Neural cell (in vitro differentiated cells): ENCODE measurements around the gene HDGF. TPM values are rescaled to one million over a fixed set of nuclear protein-coding genes. Genes with fewer than 3 reads are reported as not detected.

Experiments used
- H2AFZ ChIP-seq: fragments of 200-600, 300-800 bp; sonication (generic), shearing (Covaris generic); 2 replicates; pipeline ENCODE4 v1.6.0; 2014; ENCODE audit warnings: low read depth, mild to moderate bottlenecking, antibody characterized with exemption, low read length, moderate library complexity
- H3F3A ChIP-seq: fragments of 200-600 bp; shearing (Covaris generic); 2 replicates; pipeline ENCODE4 v1.6.1; 2016; ENCODE audit warnings: mild to moderate bottlenecking, moderate library complexity, mixed read lengths, antibody characterized with exemption, low read length; ENCODE audit not compliant: insufficient read depth, poor library complexity, severe bottlenecking
- H3K27ac ChIP-seq: fragments of 200-600, 300-800 bp; sonication (generic), shearing (Covaris generic); 2 replicates; pipeline ENCODE4 v1.5.1; 2014; ENCODE audit warnings: mild to moderate bottlenecking, low read length, moderate library complexity
- H3K27me3 ChIP-seq: fragments of 300-800, 200-600 bp; sonication (generic), shearing (Covaris generic); 2 replicates; pipeline ENCODE4 v1.6.0; 2014; ENCODE audit warnings: mild to moderate bottlenecking, low read depth, low read length, moderate library complexity; ENCODE audit not compliant: insufficient read depth
- H3K36me3 ChIP-seq: fragments of 300-800, 200-600 bp; sonication (generic), shearing (Covaris generic); 2 replicates; pipeline ENCODE4 v1.5.1; 2014; ENCODE audit warnings: mild to moderate bottlenecking, antibody characterized with exemption, low read length, moderate library complexity; ENCODE audit not compliant: insufficient read depth
- H3K4me2 ChIP-seq: fragments of 300-800, 200-600 bp; sonication (generic), shearing (Covaris generic); 2 replicates; pipeline ENCODE4 v1.6.0; 2014; ENCODE audit warnings: mild to moderate bottlenecking, low read length
- H3K4me3 ChIP-seq: fragments of 300-800, 200-600 bp; sonication (generic), shearing (Covaris generic); 2 replicates; pipeline ENCODE4 v1.5.1; 2014; ENCODE audit warnings: mild to moderate bottlenecking, low read length, moderate library complexity
- H3K79me2 ChIP-seq: fragments of 200-600 bp; shearing (Covaris generic); replicated peaks from 2 replicates; pipeline ENCODE4 v1.6.0; 2014; ENCODE audit warnings: mild to moderate bottlenecking, low read length, moderate library complexity; ENCODE audit not compliant: insufficient read depth
- H3K9ac ChIP-seq: fragments of 300-800, 200-600 bp; sonication (generic), shearing (Covaris generic); 2 replicates; pipeline ENCODE4 v1.6.1; 2016; ENCODE audit warnings: mild to moderate bottlenecking, low read length, mixed read lengths
- H3K9me2 ChIP-seq: fragments of 200-600 bp; shearing (Covaris generic); 2 replicates; pipeline ENCODE4 v1.6.1; 2016; ENCODE audit warnings: mild to moderate bottlenecking, low read length, mixed read lengths; ENCODE audit not compliant: insufficient read depth
- H3K9me3 ChIP-seq: fragments of 200-600, 300-800 bp; sonication (generic), shearing (Covaris generic); 2 replicates; pipeline ENCODE4 v1.6.1; 2016; ENCODE audit warnings: mild to moderate bottlenecking, mixed run types, low read length, moderate library complexity, mixed read lengths
- H4K20me1 ChIP-seq: fragments of 200-600 bp; shearing (Covaris generic); 2 replicates; pipeline ENCODE4 v1.6.1; 2016; ENCODE audit warnings: mild to moderate bottlenecking, mixed run types; ENCODE audit not compliant: insufficient read depth
- EP300 ChIP-seq: fragments of 450-650 bp; conservative IDR thresholded peaks from 2 replicates; pipeline ENCODE4 v1.6.1; 2014; ENCODE audit warnings: antibody characterized with exemption, mild to moderate bottlenecking, moderate library complexity; ENCODE audit not compliant: poor library complexity, severe bottlenecking
- EZH2 ChIP-seq: fragments of 200-600, 300-800 bp; shearing (Covaris generic), sonication (generic); IDR thresholded peaks from 2 replicates; pipeline ENCODE4 v1.6.1; 2014; ENCODE audit warnings: antibody characterized with exemption, low read length, borderline replicate concordance, mild to moderate bottlenecking; ENCODE audit not compliant: insufficient read depth, poor library complexity, severe bottlenecking
- MXI1 ChIP-seq: fragments of 450-650 bp; conservative IDR thresholded peaks from 2 replicates; pipeline ENCODE4 v1.6.1; 2014; ENCODE audit warnings: antibody characterized with exemption, mild to moderate bottlenecking; ENCODE audit not compliant: poor library complexity, severe bottlenecking
- POLR2AphosphoS5 ChIP-seq: IDR thresholded peaks from 2 replicates; pipeline ENCODE4 v1.6.1; 2012
- RAD21 ChIP-seq: fragments of 450-650 bp; conservative IDR thresholded peaks from 2 replicates; pipeline ENCODE4 v1.6.1; 2014; ENCODE audit warnings: antibody characterized with exemption, mild to moderate bottlenecking, moderate library complexity
- SMC3 ChIP-seq: fragments of 450-650 bp; conservative IDR thresholded peaks from 2 replicates; pipeline ENCODE4 v1.6.1; 2014; ENCODE audit warnings: antibody characterized with exemption, mild to moderate bottlenecking, moderate library complexity; ENCODE audit not compliant: poor library complexity
- TAF1 ChIP-seq: IDR thresholded peaks from 2 replicates; pipeline ENCODE4 v1.6.1; 2012; ENCODE audit warnings: low read depth
- polyA plus RNA-seq: library from polyadenylated mRNA; depleted of rRNA; stranded (reverse); fragments of >200 nt; gene quantifications from 2 replicates; pipeline ENCODE4 v1.2.3, GENCODE V29; 2014
- TF ChIP-seq, protein P1 (sequence below): fragments of 450-650 bp; IDR thresholded peaks from 2 replicates; pipeline ENCODE4 v1.5.1; 2014; ENCODE audit warnings: antibody characterized with exemption, mild to moderate bottlenecking, moderate library complexity; ENCODE audit not compliant: poor library complexity, severe bottlenecking
- TF ChIP-seq, protein P2 (sequence below): IDR thresholded peaks from 2 replicates; pipeline ENCODE4 v1.6.1; 2012; ENCODE audit warnings: borderline replicate concordance

Gene HDGF
- polyA plus RNA-seq, 1 donor from 2014 or later, result 138 TPM

DNA sequence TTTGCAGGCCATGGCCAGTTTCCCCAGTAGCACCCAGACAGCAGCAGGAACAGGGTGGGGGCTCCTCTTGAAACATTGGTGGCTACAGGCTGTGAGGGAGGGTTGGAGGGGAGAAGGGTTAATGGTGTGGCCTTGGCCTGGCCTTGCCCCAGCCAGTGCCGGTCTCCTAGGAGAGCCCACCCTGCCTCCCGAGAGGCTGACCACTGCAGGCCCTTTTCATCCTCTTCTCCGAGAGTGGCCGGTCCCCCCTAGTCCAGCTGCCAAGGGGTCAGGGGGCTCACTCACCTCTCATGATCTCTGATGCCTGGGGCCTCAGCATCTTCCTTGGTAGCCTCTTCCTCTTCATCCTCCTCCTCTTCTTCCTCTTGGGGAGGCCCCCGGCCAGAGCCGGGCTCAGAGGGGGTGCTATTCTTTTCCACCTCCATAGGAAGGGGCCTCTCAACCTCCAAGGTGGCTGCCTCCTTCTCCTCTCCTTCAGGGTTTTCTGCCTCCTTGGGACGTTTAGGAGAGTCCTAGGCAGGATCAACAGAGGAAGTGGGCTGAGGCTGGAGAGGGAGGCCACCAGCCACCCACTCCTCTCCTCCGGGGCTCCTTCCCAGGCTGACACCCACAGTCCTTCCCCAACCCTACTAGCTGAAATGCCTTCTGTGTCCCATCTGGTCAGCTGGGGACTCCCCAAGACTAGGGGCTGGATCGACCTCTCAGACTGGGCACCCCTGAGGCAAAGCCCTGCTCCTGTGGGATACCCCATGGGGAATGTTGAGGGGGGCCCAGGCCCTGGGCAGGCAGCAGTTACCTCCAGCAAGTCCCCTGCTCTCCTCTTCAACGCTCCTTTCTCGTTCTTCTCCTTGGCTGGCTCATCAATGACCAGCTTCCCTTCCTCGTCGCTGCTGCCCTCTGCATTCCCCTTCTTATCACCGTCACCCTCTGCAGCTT lies 7.8 kb downstream of the HDGF start:
- no peaks in the 10 kb centered on the region for H3F3A ChIP-seq
- no peak overlapping the region for H2AFZ ChIP-seq
- no peak overlapping the region for H3K4me2 ChIP-seq
- no peaks in the 10 kb centered on the region for H3K27me3 ChIP-seq
- TF ChIP-seq EZH2 (no peak), RAD21 (no peak), MXI1 (no peak), TAF1 (no peak)
- TF ChIP-seq, protein P1, sequence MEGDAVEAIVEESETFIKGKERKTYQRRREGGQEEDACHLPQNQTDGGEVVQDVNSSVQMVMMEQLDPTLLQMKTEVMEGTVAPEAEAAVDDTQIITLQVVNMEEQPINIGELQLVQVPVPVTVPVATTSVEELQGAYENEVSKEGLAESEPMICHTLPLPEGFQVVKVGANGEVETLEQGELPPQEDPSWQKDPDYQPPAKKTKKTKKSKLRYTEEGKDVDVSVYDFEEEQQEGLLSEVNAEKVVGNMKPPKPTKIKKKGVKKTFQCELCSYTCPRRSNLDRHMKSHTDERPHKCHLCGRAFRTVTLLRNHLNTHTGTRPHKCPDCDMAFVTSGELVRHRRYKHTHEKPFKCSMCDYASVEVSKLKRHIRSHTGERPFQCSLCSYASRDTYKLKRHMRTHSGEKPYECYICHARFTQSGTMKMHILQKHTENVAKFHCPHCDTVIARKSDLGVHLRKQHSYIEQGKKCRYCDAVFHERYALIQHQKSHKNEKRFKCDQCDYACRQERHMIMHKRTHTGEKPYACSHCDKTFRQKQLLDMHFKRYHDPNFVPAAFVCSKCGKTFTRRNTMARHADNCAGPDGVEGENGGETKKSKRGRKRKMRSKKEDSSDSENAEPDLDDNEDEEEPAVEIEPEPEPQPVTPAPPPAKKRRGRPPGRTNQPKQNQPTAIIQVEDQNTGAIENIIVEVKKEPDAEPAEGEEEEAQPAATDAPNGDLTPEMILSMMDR, result no peak
- TF ChIP-seq, protein P2, sequence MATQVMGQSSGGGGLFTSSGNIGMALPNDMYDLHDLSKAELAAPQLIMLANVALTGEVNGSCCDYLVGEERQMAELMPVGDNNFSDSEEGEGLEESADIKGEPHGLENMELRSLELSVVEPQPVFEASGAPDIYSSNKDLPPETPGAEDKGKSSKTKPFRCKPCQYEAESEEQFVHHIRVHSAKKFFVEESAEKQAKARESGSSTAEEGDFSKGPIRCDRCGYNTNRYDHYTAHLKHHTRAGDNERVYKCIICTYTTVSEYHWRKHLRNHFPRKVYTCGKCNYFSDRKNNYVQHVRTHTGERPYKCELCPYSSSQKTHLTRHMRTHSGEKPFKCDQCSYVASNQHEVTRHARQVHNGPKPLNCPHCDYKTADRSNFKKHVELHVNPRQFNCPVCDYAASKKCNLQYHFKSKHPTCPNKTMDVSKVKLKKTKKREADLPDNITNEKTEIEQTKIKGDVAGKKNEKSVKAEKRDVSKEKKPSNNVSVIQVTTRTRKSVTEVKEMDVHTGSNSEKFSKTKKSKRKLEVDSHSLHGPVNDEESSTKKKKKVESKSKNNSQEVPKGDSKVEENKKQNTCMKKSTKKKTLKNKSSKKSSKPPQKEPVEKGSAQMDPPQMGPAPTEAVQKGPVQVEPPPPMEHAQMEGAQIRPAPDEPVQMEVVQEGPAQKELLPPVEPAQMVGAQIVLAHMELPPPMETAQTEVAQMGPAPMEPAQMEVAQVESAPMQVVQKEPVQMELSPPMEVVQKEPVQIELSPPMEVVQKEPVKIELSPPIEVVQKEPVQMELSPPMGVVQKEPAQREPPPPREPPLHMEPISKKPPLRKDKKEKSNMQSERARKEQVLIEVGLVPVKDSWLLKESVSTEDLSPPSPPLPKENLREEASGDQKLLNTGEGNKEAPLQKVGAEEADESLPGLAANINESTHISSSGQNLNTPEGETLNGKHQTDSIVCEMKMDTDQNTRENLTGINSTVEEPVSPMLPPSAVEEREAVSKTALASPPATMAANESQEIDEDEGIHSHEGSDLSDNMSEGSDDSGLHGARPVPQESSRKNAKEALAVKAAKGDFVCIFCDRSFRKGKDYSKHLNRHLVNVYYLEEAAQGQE, result no peak
- no peaks in the 10 kb centered on the region for H4K20me1 ChIP-seq
- H3K9me3 ChIP-seq, result no peaks in the 10 kb centered on the region
- peaks cover 35% of the 10 kb centered on the region for H3K79me2 ChIP-seq
- no peaks in the 10 kb centered on the region for H3K36me3 ChIP-seq
- H3K4me3 ChIP-seq, result no peak overlapping the region
- no peak overlapping the region for H3K27ac ChIP-seq
- no peak overlapping the region for H3K9ac ChIP-seq
- H3K9me2 ChIP-seq, result no peaks in the 10 kb centered on the region

DNA sequence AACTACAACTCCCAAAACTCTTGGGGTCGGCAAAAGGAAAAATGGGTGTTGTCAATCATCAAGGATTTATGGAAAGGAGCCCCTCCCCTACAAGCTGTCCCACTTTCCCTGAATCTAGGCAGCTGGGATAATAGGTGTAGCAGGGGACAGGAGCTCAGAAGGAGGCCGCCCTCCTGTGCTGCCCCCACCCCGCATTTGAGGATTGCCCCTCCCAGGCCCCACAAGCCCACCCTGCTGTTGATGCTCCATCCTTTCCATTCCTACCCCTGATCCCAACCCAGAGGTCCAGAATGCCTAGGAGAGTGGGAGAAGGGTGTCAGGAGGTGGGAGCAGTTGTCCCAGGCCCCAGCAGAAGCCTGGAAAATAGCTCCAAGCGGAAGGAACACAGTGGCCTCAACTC lies 8.7 kb downstream of the HDGF start:
- H3K4me3 ChIP-seq, result no peak overlapping the region
- H3K27me3 ChIP-seq, result no peaks in the 10 kb centered on the region
- H3K27ac ChIP-seq, result no peak overlapping the region
- no peak overlapping the region for H3K9ac ChIP-seq
- H2AFZ ChIP-seq, result no peak overlapping the region
- H3K9me2 ChIP-seq, result no peaks in the 10 kb centered on the region
- no peaks in the 10 kb centered on the region for H3K36me3 ChIP-seq
- H4K20me1 ChIP-seq, result no peaks in the 10 kb centered on the region
- H3K9me3 ChIP-seq, result no peaks in the 10 kb centered on the region
- TF ChIP-seq, protein P2, result no peak
- TF ChIP-seq EP300 (no peak), TAF1 (no peak), MXI1 (no peak), POLR2AphosphoS5 (no peak), EZH2 (no peak), RAD21 (no peak), SMC3 (no peak)
- TF ChIP-seq, protein P1, result no peak
- H3K79me2 ChIP-seq, result peaks cover 26% of the 10 kb centered on the region
- no peak overlapping the region for H3K4me2 ChIP-seq
- no peaks in the 10 kb centered on the region for H3F3A ChIP-seq
